Activated CD8-positive, alpha-beta memory T cell treated with anti-CD3 and anti-CD28 coated beads, Interleukin-2, amount 50 U/mL, for 24 hours (primary cell): Measurements from ENCODE around the gene C1QL2.

Source experiments
- DNase-seq: peaks from one replicate; pipeline ENCODE4 v3.0.0-alpha.2; 2020; ENCODE audit errors: extremely low read depth

C1QL2 gene

DNA sequence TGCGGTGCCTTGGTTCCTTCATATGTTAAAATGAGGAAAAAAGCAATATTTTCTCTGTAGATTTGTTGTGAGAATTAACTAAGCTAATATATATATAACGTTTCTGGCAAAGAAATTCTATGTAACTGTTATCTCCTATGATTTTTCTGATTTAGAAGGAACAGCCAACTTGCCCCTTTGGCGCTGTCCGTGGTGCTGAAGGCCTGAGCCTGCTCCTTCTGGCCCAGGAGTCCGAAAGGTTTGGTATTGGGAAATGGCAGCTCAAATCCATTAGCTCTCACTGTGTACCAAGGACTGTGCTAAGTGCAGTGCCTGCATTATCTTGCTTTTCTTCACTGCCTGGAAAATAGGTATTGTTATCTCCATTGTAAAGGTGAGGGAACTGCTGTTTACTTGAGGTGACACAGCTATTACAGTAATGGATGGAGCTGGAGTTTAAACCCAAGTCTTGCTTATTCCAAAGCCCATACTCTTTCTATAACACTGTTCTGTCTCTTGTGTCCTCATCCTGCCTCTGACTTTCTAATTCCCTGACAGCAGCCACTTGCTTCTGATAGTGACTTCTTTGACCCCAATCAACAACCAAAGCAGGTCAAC lies 52.2 kb downstream of the C1QL2 start:
- DNase-seq, result no peak
